ENCODE results near the gene XKRX.

Gene XKRX

DNA sequence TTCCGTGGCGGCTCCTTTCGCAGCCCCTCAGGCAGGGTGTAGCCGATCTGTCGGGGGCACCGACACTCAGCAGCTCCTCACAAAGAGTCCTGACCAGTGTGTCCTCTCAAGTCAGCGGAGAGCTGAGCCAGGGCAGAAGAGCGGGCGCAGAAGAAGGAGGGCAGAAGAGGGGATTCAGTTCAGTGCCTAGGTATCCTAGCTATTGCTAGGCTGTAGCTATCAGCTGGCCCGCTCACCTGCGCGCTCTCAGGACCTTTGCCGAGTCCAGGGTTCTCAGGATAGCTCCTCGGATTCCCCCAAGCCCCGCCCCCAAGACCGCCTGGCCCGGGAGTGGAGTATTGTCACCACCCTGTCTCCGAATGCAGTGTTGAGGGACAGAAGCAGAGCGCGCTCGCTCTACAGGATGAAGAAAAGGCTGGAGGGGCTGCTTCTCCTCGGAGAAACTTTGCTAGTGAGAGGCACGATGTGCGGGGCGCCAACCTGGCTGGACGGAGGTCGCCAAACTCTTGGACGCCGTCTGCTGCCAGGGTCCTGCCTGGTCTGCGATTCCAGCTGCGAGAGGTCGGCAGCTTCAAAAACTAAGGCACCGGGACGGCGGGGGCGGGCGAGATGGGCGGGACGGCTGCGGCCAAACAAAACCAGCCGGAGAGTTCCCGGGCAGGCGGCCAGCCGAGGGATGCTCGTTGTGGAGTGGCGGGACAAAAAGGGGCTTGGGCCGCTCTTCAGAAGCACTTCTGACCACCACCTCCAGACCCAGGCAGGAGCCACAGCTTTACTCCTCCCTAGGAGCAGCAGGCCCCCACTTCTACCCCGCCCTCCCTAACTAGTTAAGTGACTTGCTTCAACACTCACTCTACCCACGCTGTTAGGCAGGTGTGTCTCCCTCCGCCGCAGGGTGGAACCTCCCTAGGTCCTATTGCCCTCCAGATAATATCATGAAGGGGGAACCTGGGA lies at the start of gene XKRX:
Gene XKRX, minus strand, starts transcription at position 258 of the 954 bp plus-strand sequence. CDS start 613 bp downstream, outside the sequence.
- DNase-seq (ENCODE audit: low read depth, low spot score) = no peak

DNA sequence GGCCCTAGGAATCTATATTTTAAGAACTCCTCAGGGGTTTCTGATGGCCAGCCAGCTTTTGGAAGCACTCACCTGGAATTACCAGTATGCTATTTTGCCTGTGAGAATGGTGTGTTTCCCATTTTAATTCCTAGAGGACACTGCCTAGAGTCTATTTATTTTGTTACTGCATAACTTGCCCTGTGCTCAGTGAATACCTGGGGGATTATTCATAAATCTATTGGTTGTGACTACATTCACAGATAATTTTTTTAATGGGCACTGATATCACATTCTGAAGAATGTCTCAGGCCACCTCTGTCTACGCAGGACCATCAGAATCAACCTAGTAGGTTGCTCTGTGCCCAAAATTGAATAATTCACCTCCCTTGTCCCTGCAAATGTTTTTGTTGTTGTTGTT lies 47.5 kb upstream of the XKRX start:
- no peak for DNase-seq (ENCODE audit: low read depth, low spot score)

DNA sequence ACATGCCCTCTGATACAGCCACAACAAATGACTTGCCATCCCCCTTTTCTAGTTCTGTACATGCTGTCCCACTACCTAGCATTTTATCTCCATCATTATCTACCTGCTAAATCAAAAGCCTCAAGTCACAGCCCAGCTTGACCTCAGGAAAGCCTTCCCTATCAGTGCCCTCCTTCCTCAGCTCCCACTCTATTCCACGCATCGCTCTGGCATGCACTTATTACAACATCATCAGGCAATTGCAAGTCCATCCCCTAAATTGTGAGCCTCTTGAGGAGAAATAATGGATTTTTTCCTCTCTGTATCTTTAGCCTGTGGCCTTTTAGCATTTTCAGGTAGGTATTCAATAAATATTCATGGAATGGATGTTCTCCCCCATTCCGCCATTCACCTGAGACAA lies 46.5 kb upstream of the XKRX start:
- DNase-seq (ENCODE audit: low read depth, low spot score) = no peak

- no peak for DNase-seq (ENCODE audit: low read depth, low spot score)
Observed at GRCh38 chrX:100973411-100973810, 44.7 kb upstream of the XKRX start.

GRCh38 chrX:100969936-100970335 lies 41.2 kb upstream of the XKRX start:
- DNase-seq (ENCODE audit: low read depth, low spot score) = no peak

- no peak for DNase-seq (ENCODE audit: low read depth, low spot score)
Observed at GRCh38 chrX:100969408-100969807, 40.7 kb upstream of the XKRX start, which contains the start of gene ARL13A. TSS of gene ARL13A (plus strand) at chrX:100969708. CDS start at chrX:100973690, 3,982 bp downstream.

DNA sequence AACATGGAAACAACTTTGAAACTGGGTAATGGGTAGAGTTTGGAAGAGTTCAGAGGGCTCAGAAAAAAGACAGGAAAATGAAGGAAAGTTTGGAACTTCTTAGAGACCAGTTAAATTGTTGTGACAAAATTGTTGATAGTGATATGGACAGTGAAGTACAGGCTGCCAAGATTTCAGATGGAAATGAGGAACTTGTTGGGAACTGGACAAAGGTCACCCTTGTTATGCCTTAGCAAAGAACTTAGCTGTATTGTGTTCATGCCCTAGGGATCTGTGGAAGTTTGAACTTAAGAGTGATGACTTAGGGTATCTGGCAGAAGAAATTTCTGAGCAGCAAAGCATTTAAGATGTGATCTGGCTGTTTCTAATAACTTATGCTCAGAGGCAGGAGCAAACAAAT lies 35.6 kb upstream of the XKRX start:
- DNase-seq (ENCODE audit: low read depth, low spot score) = no peak

DNA sequence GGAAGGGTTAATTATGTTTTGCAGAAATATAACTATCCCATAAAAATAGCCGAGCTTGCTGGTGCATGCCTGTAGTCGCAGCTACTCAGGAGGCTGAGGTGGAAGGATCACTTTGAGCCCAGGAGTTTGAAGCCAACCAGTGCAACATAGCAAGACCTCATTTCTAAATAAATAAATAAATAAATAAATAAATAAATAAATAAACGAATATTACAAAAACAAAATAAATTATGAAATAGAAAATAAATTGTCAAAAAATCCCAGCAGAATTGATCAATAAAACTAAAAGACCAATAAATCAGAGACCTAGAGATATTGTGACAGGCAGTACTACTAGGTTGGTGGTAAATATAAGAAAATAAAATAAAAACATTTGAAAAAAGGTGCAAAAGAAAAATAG lies 34.1 kb upstream of the XKRX start:
- no peak for DNase-seq (ENCODE audit: low read depth, low spot score)

GRCh38 chrX:100948557-100948956 lies 19.8 kb upstream of the XKRX start:
- no peak for DNase-seq (ENCODE audit: low read depth, low spot score)

GRCh38 chrX:100946299-100946927 lies 17.7 kb upstream of the XKRX start:
- no peak for DNase-seq (ENCODE audit: low read depth, low spot score)

DNA sequence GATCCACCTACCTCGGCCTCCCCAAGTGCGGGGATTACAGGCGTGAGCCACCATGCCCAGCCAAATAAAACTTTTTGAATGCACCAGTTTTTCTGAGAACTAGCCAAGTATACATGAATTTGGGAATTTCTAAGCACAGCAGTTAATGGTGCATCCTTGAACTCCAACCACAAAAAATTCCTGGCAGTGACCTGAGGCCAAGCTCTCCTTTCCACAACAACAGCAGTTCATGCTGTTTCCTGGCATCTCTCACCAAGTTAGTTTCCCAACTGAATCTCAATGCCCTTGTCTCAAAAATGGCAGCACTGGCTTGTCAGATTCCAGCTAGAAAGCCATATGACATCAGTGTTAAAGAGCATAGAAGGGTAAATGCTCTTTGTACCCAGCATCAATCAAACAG lies 15.9 kb upstream of the XKRX start:
- DNase-seq (ENCODE audit: low read depth, low spot score) = no peak

DNA sequence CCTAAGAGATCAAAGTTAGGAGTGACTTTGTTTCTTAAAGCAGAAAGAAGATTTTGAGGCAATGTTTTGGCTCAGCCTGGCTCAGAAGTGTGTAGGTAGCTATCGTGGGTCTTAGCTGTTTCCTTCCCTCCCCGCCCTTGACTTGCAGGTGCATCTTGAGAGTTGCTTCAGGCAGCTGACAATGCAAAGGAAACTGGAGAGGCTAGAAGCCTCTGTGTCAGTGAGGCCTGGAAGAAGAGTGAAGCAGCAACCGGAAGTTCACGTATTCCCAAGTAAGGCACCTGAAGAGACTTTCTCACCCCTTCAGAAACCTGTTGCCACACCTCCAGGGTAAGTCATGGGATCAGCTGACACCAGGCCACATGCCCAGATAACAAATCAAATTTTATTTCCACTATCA lies 10.6 kb upstream of the XKRX start:
- DNase-seq (ENCODE audit: low read depth, low spot score) = no peak

DNA sequence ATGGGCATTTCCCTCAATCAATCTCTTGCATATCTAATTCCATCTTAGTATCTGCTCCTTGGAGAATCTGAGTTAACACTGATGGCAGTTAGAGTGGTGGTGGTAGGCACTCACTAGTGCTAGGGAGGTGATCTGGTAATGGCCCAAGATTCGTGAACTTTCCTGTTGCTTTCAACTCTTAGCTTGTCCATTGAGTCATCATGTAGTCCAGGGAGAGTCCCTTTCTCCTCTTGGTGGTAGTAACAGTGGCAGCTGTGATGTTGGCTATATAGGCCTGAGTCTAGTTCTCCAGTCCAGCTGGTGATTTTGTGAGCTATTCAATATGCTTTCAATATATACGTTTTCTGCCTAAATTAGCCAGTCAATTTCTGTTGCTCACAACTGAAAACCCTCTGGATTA lies 7.0 kb upstream of the XKRX start:
- DNase-seq (ENCODE audit: low read depth, low spot score) = no peak

GRCh38 chrX:100931925-100932285 lies 3.2 kb upstream of the XKRX start:
- no peak for DNase-seq (ENCODE audit: low read depth, low spot score)

DNA sequence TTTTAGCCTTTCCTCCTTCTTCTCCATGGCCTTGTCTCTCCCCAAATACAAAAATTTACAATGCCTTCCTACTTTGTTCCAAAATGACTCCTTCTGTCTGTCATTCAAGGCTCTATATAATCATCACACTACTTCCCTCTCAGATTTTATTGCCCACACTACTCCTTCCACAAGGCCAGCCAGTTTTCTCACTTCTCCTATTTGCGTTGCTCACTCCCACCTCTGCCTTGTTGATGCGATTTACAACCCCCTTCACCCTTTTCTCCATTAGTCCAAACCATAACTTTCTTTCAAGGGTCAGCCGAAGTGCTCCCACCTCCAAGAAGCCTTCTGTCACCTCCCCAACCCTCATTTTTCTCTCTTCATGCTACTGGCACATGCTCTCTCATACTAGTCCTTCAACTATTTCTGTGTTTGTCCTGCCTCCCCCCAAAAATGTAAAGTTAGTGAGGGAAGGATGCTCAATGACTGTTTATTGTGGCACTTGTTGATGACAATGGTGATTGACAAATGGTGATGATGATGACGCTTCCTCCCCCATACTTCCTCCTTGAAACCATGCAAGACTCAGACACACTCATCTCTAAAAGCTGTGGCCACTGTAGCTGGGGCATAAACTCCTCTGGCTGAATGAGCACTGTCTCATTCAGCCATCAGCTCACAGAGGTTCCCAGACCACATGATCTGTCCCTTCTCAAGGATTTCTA lies 2.7 kb upstream of the XKRX start:
- DNase-seq (ENCODE audit: low read depth, low spot score) = no peak

DNA sequence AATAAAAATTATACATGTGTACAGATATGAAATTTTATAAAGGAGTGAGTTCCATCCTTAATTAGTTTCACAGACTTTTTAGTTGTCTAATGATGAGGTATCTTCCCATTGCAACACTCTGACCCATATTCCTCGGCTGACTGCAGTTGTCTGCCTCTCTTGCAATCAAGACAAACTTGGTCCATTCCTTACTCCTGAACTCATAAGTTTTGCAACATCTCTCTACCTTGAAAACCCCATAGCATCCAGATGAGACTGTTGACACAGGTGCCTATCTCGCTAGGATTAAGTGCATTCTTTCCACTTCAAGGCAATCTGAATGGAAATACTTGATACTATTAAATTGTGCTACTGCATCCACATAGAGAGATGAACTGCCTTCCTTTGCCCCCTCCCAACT lies 2.3 kb downstream of the XKRX start:
- no peak for DNase-seq (ENCODE audit: low read depth, low spot score)

DNA sequence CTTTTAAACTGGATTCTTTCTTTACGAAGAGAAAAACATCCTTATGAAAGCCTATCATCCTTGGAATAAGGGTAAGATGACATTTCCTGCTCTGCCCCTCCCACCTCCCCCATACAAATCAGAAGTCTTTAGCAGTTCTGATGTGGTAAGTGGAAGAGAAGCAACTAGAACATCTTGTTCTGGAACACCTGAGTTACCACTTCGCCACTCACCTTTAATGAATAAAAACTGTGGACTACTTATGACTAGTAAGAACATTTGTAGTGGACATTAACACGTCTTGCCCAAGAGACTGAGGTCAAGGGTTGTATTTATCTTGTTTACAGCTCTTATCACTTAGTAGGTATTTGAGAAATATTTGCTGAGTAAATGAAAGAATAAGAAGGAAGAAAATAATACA lies 4.3 kb downstream of the XKRX start:
- no peak for DNase-seq (ENCODE audit: low read depth, low spot score)

DNA sequence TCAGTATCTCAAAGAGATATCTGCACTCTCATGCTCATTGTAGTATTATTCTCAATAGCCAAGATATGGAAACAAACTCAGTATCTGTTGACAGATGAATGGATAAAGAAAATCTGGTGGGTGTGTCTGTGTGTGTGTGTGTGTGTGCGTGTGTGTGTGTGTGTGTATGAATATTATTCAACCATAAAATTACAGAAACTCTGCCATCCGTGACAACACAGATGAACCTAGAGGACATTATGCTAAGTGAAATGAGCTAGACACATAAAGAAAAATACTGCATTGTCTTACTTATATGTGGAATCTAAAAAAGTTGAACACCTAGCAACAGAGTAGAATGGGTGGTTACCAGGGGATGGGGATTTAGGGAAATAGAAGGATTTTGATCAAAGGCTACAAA lies 13.2 kb downstream of the XKRX start:
- no peak for DNase-seq (ENCODE audit: low read depth, low spot score)

GRCh38 chrX:100913111-100913510 lies 15.6 kb downstream of the XKRX start:
- DNase-seq (ENCODE audit: low read depth, low spot score) = no peak

- DNase-seq (ENCODE audit: low read depth, low spot score) = no peak
Observed at GRCh38 chrX:100911731-100912130, 17.0 kb downstream of the XKRX start.

DNA sequence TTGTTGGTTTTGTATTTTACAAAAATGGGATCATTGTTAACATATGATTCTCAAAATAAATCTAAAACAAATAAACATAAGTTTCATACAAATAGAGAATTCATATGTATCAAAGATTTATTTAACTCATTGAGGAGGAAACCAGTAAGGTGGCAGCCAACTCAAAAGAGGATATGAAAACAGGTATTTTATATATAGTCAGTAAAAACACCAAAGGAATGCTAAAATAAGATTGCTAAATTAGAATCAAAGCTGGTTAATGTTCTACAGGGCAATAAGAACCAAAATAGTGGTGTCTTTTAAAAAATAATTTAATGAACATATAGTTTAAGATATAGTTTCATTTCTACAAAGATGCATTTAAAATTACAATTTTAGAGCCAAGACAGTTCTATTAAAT lies 23.1 kb downstream of the XKRX start:
- no peak for DNase-seq (ENCODE audit: low read depth, low spot score)

DNA sequence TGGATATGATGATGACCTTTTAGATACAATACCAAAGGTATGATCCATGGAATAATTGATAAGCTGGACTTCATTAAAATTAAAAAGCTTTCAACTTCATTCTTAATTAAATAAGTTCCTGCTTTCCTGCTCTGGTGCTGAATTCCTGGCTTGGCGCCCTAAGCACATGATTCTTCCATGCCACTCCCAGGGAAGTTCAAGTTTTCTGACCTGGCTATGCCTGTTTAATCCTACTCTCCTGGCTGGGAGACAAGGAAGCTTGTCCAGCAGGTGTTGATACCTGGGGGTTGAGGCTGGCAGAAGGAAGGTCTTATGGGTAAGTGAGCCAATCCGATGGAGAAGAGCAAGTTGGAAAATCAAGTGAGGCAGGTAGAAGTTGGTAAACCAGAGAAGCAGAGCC lies 24.3 kb downstream of the XKRX start:
- DNase-seq (ENCODE audit: low read depth, low spot score) = no peak
